ENCODE results near the gene MIF.

DNA sequence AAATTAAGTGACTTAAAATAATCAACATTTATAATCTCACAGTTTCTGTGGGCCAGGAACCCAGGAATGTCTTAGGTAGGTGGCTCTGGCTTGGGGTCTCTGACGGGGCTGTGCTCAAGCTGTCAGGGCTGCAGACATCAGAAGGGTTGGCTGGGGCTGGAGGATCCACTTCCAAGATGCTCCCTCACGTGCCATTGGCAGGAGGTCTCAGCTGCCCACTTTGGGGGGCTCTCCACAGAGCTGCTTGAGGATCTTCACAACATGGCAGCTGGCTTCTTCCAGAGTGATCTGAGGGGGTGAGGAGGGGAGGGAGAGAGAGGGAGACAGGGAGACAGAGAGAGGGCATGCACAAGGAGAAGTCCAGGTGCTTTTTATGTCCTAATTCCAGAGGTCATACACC, 18.4 kb upstream of the MIF start:
- TF ChIP-seq ZFP30 (CRISPR knock-in tag; IDR thresholded peaks at IDR 0.05): no peak
- no peak for TF ChIP-seq ZNF565 (CRISPR knock-in tag; conservative IDR thresholded peaks at IDR 0.05; ENCODE audit: low read depth)
- no peak for TF ChIP-seq PATZ1 (CRISPR knock-in tag; IDR thresholded peaks at IDR 0.05; ENCODE audit: borderline replicate concordance)
- no peak for TF ChIP-seq ZFP3 (CRISPR knock-in tag; IDR thresholded peaks at IDR 0.05)
- no peak for TF ChIP-seq ESRRG (CRISPR knock-in tag; IDR thresholded peaks at IDR 0.05)
- TF ChIP-seq RARB (CRISPR knock-in tag; IDR thresholded peaks at IDR 0.05): no peak
- no peak for TF ChIP-seq ZC3H10 (CRISPR knock-in tag; IDR thresholded peaks at IDR 0.05)
- TF ChIP-seq TOX (CRISPR knock-in tag; IDR thresholded peaks at IDR 0.05; ENCODE audit: borderline replicate concordance): no peak
- no peak for TF ChIP-seq ARNTL (CRISPR knock-in tag; IDR thresholded peaks at IDR 0.05; ENCODE audit: borderline replicate concordance, low read depth)
- TF ChIP-seq OSR1 (CRISPR knock-in tag; IDR thresholded peaks at IDR 0.05): no peak
- TF ChIP-seq GLIS3 (CRISPR knock-in tag; IDR thresholded peaks at IDR 0.05): no peak
- TF ChIP-seq, protein P1, sequence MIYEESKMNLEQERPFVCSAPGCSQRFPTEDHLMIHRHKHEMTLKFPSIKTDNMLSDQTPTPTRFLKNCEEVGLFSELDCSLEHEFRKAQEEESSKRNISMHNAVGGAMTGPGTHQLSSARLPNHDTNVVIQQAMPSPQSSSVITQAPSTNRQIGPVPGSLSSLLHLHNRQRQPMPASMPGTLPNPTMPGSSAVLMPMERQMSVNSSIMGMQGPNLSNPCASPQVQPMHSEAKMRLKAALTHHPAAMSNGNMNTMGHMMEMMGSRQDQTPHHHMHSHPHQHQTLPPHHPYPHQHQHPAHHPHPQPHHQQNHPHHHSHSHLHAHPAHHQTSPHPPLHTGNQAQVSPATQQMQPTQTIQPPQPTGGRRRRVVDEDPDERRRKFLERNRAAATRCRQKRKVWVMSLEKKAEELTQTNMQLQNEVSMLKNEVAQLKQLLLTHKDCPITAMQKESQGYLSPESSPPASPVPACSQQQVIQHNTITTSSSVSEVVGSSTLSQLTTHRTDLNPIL (CRISPR knock-in tag; IDR thresholded peaks at IDR 0.05; ENCODE audit: low read depth): no peak
- TF ChIP-seq, protein P2, sequence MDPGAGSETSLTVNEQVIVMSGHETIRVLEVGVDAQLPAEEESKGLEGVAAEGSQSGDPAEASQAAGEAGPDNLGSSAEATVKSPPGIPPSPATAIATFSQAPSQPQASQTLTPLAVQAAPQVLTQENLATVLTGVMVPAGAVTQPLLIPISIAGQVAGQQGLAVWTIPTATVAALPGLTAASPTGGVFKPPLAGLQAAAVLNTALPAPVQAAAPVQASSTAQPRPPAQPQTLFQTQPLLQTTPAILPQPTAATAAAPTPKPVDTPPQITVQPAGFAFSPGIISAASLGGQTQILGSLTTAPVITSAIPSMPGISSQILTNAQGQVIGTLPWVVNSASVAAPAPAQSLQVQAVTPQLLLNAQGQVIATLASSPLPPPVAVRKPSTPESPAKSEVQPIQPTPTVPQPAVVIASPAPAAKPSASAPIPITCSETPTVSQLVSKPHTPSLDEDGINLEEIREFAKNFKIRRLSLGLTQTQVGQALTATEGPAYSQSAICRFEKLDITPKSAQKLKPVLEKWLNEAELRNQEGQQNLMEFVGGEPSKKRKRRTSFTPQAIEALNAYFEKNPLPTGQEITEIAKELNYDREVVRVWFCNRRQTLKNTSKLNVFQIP (CRISPR knock-in tag; IDR thresholded peaks at IDR 0.05; ENCODE audit: borderline replicate concordance, low read depth): no peak

Measured in SK-N-SH treated with all-trans-retinoic acid at 6 μM for 48 hours (cell line).